ENCODE results near the gene GALNT2.

DNA sequence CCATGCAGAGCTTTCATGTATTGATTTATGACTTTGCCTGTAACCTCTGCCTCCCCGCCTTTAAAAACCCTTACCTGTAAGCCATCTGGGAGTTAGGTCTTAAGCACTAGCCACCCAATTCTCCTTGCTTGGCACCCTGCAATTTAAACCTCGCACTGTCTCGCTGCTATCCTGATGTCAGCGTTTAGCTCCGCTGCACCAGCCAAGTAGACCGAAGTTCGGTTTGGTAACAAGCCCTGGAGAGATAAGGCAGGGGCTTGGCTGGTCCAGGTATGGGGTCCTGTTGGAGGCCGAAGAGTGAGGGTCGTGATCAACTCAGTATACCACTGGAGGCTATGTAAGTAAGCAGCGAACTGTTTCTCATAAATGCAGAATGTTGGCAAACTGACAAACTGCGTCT is 64.4 kb downstream of the GALNT2 start:
- no peak for TF ChIP-seq TAF1 (IDR thresholded peaks at IDR 0.05; ENCODE audit: borderline replicate concordance, insufficient read depth, low read length)
- no peak for TF ChIP-seq SIN3A (IDR thresholded peaks at IDR 0.05; ENCODE audit: borderline replicate concordance, insufficient read depth, low read length)
